HG02981 (cell line): Measurements from ENCODE around the gene TMEM225B.
"Not testable (repeated sequence)": the region's sequence is repeated elsewhere in the genome, so short reads cannot be mapped to it uniquely, and the experiment has no call there.

Experiments used
- ATAC-seq: cut with Tn5 transposase; IDR thresholded peaks from one replicate; pipeline ENCODE4 v1.9.1; 2021; ENCODE audit warnings: mild to moderate bottlenecking, moderate library complexity; ENCODE audit not compliant: unreplicated experiment

The TMEM225B gene

GRCh38 chr7:99623091-99623693, 25.1 kb downstream of the TMEM225B start:
- ATAC-seq, result no peak

GRCh38 chr7:99623702-99624447, 25.8 kb downstream of the TMEM225B start:
- ATAC-seq, result no peak

GRCh38 chr7:99624484-99624883, 26.4 kb downstream of the TMEM225B start:
- ATAC-seq, result no peak

GRCh38 chr7:99625321-99625720, 27.3 kb downstream of the TMEM225B start:
- ATAC-seq, result no peak

GRCh38 chr7:99625961-99626360, 27.9 kb downstream of the TMEM225B start:
- no peak for ATAC-seq

- no peak for ATAC-seq
Observed at GRCh38 chr7:99626661-99627060, 28.6 kb downstream of the TMEM225B start.

GRCh38 chr7:99627513-99627912, 29.4 kb downstream of the TMEM225B start:
- ATAC-seq, result no peak

- ATAC-seq, result no peak
Observed at GRCh38 chr7:99628471-99629465, 30.7 kb downstream of the TMEM225B start.

- ATAC-seq, result no peak
Observed at GRCh38 chr7:99629643-99630042, 31.6 kb downstream of the TMEM225B start.

GRCh38 chr7:99631295-99632109, 33.4 kb downstream of the TMEM225B start:
- no peak for ATAC-seq

GRCh38 chr7:99637414-99637813, 39.3 kb downstream of the TMEM225B start:
- not testable (repeated sequence) for ATAC-seq

- ATAC-seq, result no peak
Observed at GRCh38 chr7:99638731-99639130, 40.7 kb downstream of the TMEM225B start.

- ATAC-seq, result no peak
Observed at GRCh38 chr7:99639267-99639666, 41.2 kb downstream of the TMEM225B start.

- no peak for ATAC-seq
Observed at GRCh38 chr7:99642027-99642426, 44.0 kb downstream of the TMEM225B start.

- ATAC-seq, result no peak
Observed at GRCh38 chr7:99643464-99643863, 45.4 kb downstream of the TMEM225B start.

- no peak for ATAC-seq
Observed at GRCh38 chr7:99644431-99644830, 46.4 kb downstream of the TMEM225B start.

GRCh38 chr7:99645590-99645989, 47.5 kb downstream of the TMEM225B start:
- no peak for ATAC-seq

- no peak for ATAC-seq
Observed at GRCh38 chr7:99648843-99649242, 50.8 kb downstream of the TMEM225B start.

- ATAC-seq, result no peak
Observed at GRCh38 chr7:99651290-99651689, 53.2 kb downstream of the TMEM225B start.

GRCh38 chr7:99652671-99653070, 54.6 kb downstream of the TMEM225B start:
- no peak for ATAC-seq

- not testable (repeated sequence) for ATAC-seq
Observed at GRCh38 chr7:99653269-99653668, 55.2 kb downstream of the TMEM225B start.
